ENCODE results near the gene ENAH.
"Not testable (repeated sequence)": the region's sequence is repeated elsewhere in the genome, so short reads cannot be mapped to it uniquely, and the experiment has no call there.

The ENAH gene

GRCh38 chr1:225652729-225653462, at the start of gene ENAH:
Gene ENAH (minus strand): TSS chr1:225653123. CDS start chr1:225652690, 433 bp downstream.
- H3K9ac ChIP-seq (ENCODE audit: low read depth, low read length) = peak within 1 kb of the TSS; percentile 96
- peak within 1 kb of the TSS; percentile 94 for H3K27ac ChIP-seq (ENCODE audit: low read depth, low read length)
- H3K4me1 ChIP-seq (ENCODE audit: control insufficient read depth, insufficient read depth, low read length) = peaks cover 36% of the 10 kb centered on the region

GRCh38 chr1:225700889-225701465, 48.1 kb upstream of the ENAH start:
- Histone ChIP-seq H3K4me1 (ENCODE audit: control insufficient read depth, insufficient read depth, low read length) (no peaks in the 10 kb centered on the region), H3K9me3 (ENCODE audit: control insufficient read depth, insufficient read depth, low read length) (no peaks in the 10 kb centered on the region), H3K9ac (ENCODE audit: low read depth, low read length) (no peak overlapping the region), H3K4me3 (ENCODE audit: low read depth, low read length) (no peak overlapping the region), H3K27me3 (ENCODE audit: control insufficient read depth, insufficient read depth, low read length) (no peaks in the 10 kb centered on the region), H3K36me3 (ENCODE audit: control insufficient read depth, insufficient read depth, low read length) (no peaks in the 10 kb centered on the region), H3K27ac (ENCODE audit: low read depth, low read length) (no peak overlapping the region)

More at GRCh38 chr1:225652729-225653462, at the start of gene ENAH:
- Histone ChIP-seq H3K27me3 (ENCODE audit: control insufficient read depth, insufficient read depth, low read length) (no peaks in the 10 kb centered on the region), H3K9me3 (ENCODE audit: control insufficient read depth, insufficient read depth, low read length) (no peaks in the 10 kb centered on the region), H3K4me3 (ENCODE audit: low read depth, low read length) (peak within 1 kb of the TSS; percentile 99), H3K36me3 (ENCODE audit: control insufficient read depth, insufficient read depth, low read length) (0 out of 2 replicates have a peak, but pooled peaks cover 2% of the 10 kb centered on the region)

- Histone ChIP-seq H3K4me1 (ENCODE audit: control insufficient read depth, insufficient read depth, low read length) (no peaks in the 10 kb centered on the region), H3K9me3 (ENCODE audit: control insufficient read depth, insufficient read depth, low read length) (no peaks in the 10 kb centered on the region), H3K9ac (ENCODE audit: low read depth, low read length) (no peak overlapping the region), H3K36me3 (ENCODE audit: control insufficient read depth, insufficient read depth, low read length) (no peaks in the 10 kb centered on the region), H3K4me3 (ENCODE audit: low read depth, low read length) (no peak overlapping the region), H3K27ac (ENCODE audit: low read depth, low read length) (no peak overlapping the region), H3K27me3 (ENCODE audit: control insufficient read depth, insufficient read depth, low read length) (no peaks in the 10 kb centered on the region)
These were observed 47.4 kb upstream of the ENAH start for GRCh38 chr1:225700164-225700821.

- Histone ChIP-seq H3K27ac (ENCODE audit: low read depth, low read length) (no peak overlapping the region), H3K4me1 (ENCODE audit: control insufficient read depth, insufficient read depth, low read length) (no peaks in the 10 kb centered on the region)
These were observed 46.4 kb upstream of the ENAH start for GRCh38 chr1:225699336-225699735.

GRCh38 chr1:225698194-225698593, 45.3 kb upstream of the ENAH start:
- H3K36me3 ChIP-seq (ENCODE audit: control insufficient read depth, insufficient read depth, low read length); H3K27me3 ChIP-seq (ENCODE audit: control insufficient read depth, insufficient read depth, low read length); H3K4me1 ChIP-seq (ENCODE audit: control insufficient read depth, insufficient read depth, low read length); H3K27ac ChIP-seq (ENCODE audit: low read depth, low read length); H3K4me3 ChIP-seq (ENCODE audit: low read depth, low read length); H3K9ac ChIP-seq (ENCODE audit: low read depth, low read length); H3K9me3 ChIP-seq (ENCODE audit: control insufficient read depth, insufficient read depth, low read length): not testable (repeated sequence)

More at GRCh38 chr1:225699336-225699735, 46.4 kb upstream of the ENAH start:
- no peaks in the 10 kb centered on the region for H3K27me3 ChIP-seq (ENCODE audit: control insufficient read depth, insufficient read depth, low read length)
- no peaks in the 10 kb centered on the region for H3K36me3 ChIP-seq (ENCODE audit: control insufficient read depth, insufficient read depth, low read length)
- no peaks in the 10 kb centered on the region for H3K9me3 ChIP-seq (ENCODE audit: control insufficient read depth, insufficient read depth, low read length)
- H3K4me3 ChIP-seq (ENCODE audit: low read depth, low read length) = no peak overlapping the region
- H3K9ac ChIP-seq (ENCODE audit: low read depth, low read length) = no peak overlapping the region

- no peak overlapping the region for H3K4me3 ChIP-seq (ENCODE audit: low read depth, low read length)
- no peak overlapping the region for H3K9ac ChIP-seq (ENCODE audit: low read depth, low read length)
- H3K27ac ChIP-seq (ENCODE audit: low read depth, low read length) = no peak overlapping the region
These were observed 44.5 kb upstream of the ENAH start for GRCh38 chr1:225697428-225697827.

GRCh38 chr1:225695578-225696337, 42.8 kb upstream of the ENAH start:
- H3K27ac ChIP-seq (ENCODE audit: low read depth, low read length) = no peak overlapping the region
- H3K27me3 ChIP-seq (ENCODE audit: control insufficient read depth, insufficient read depth, low read length) = no peaks in the 10 kb centered on the region
- H3K4me1 ChIP-seq (ENCODE audit: control insufficient read depth, insufficient read depth, low read length) = no peaks in the 10 kb centered on the region; the same call in 1 of the 2 replicates
- no peaks in the 10 kb centered on the region for H3K9me3 ChIP-seq (ENCODE audit: control insufficient read depth, insufficient read depth, low read length)
- no peak overlapping the region for H3K4me3 ChIP-seq (ENCODE audit: low read depth, low read length)
- H3K9ac ChIP-seq (ENCODE audit: low read depth, low read length) = no peak overlapping the region
- no peaks in the 10 kb centered on the region for H3K36me3 ChIP-seq (ENCODE audit: control insufficient read depth, insufficient read depth, low read length)

More at GRCh38 chr1:225697428-225697827, 44.5 kb upstream of the ENAH start:
- Histone ChIP-seq H3K36me3 (ENCODE audit: control insufficient read depth, insufficient read depth, low read length) (no peaks in the 10 kb centered on the region), H3K27me3 (ENCODE audit: control insufficient read depth, insufficient read depth, low read length) (no peaks in the 10 kb centered on the region), H3K9me3 (ENCODE audit: control insufficient read depth, insufficient read depth, low read length) (no peaks in the 10 kb centered on the region), H3K4me1 (ENCODE audit: control insufficient read depth, insufficient read depth, low read length) (no peaks in the 10 kb centered on the region)

- H3K36me3 ChIP-seq (ENCODE audit: control insufficient read depth, insufficient read depth, low read length) = no peaks in the 10 kb centered on the region
- H3K9me3 ChIP-seq (ENCODE audit: control insufficient read depth, insufficient read depth, low read length) = no peaks in the 10 kb centered on the region
- H3K27ac ChIP-seq (ENCODE audit: low read depth, low read length) = no peak overlapping the region
- no peaks in the 10 kb centered on the region; the same call in 1 of the 2 replicates for H3K4me1 ChIP-seq (ENCODE audit: control insufficient read depth, insufficient read depth, low read length)
- no peaks in the 10 kb centered on the region for H3K27me3 ChIP-seq (ENCODE audit: control insufficient read depth, insufficient read depth, low read length)
- H3K9ac ChIP-seq (ENCODE audit: low read depth, low read length) = no peak overlapping the region
- H3K4me3 ChIP-seq (ENCODE audit: low read depth, low read length) = no peak overlapping the region
These were observed 41.3 kb upstream of the ENAH start for GRCh38 chr1:225694151-225694603.

- H3K36me3 ChIP-seq (ENCODE audit: control insufficient read depth, insufficient read depth, low read length); H3K9me3 ChIP-seq (ENCODE audit: control insufficient read depth, insufficient read depth, low read length); H3K27ac ChIP-seq (ENCODE audit: low read depth, low read length); H3K4me3 ChIP-seq (ENCODE audit: low read depth, low read length); H3K27me3 ChIP-seq (ENCODE audit: control insufficient read depth, insufficient read depth, low read length); H3K9ac ChIP-seq (ENCODE audit: low read depth, low read length); H3K4me1 ChIP-seq (ENCODE audit: control insufficient read depth, insufficient read depth, low read length): not testable (repeated sequence)
These were observed 40.8 kb upstream of the ENAH start for GRCh38 chr1:225693697-225694096.

GRCh38 chr1:225693085-225693696, 40.3 kb upstream of the ENAH start:
- Histone ChIP-seq H3K27ac (ENCODE audit: low read depth, low read length) (no peak overlapping the region), H3K36me3 (ENCODE audit: control insufficient read depth, insufficient read depth, low read length) (no peaks in the 10 kb centered on the region), H3K4me3 (ENCODE audit: low read depth, low read length) (no peak overlapping the region), H3K4me1 (ENCODE audit: control insufficient read depth, insufficient read depth, low read length) (no peaks in the 10 kb centered on the region; the same call in 1 of the 2 replicates), H3K9ac (ENCODE audit: low read depth, low read length) (no peak overlapping the region), H3K27me3 (ENCODE audit: control insufficient read depth, insufficient read depth, low read length) (no peaks in the 10 kb centered on the region), H3K9me3 (ENCODE audit: control insufficient read depth, insufficient read depth, low read length) (no peaks in the 10 kb centered on the region)
